SK-N-SH (cell line): ENCODE data around the gene TSSC4. TPM values are rescaled to one million over a fixed set of nuclear protein-coding genes. Genes with fewer than 3 reads are reported as not detected.

ENCODE experiments used
- CTCF ChIA-PET: fragments of 300-600, 350-600 bp; formaldehyde crosslinking; extraction: SDS; loops from one replicate; lab custom pipeline; 2021; lab: Yijun Ruan, JAX
- POLR2A ChIA-PET: fragments of 350-600 bp; sonication (Branson Sonifier 250); formaldehyde crosslinking; extraction: SDS; loops from one replicate; lab custom pipeline; 2020; ENCODE audit warnings: antibody characterized with exemption, inconsistent platforms; lab: Yijun Ruan, JAX
- DNase-seq: peaks from one replicate; pipeline ENCODE4 v3.0.0; 2012
- H2AFZ ChIP-seq: fragments of 200-600 bp; sonication (generic); 2 replicates; pipeline ENCODE4 v1.8.1; 2016; ENCODE audit warnings: antibody characterized with exemption, mild to moderate bottlenecking, low read depth
- H3F3A ChIP-seq: fragments of 200-600 bp; sonication (generic); replicated peaks from 2 replicates; pipeline ENCODE3; 2016; ENCODE audit warnings: antibody characterized with exemption, mild to moderate bottlenecking; ENCODE audit not compliant: insufficient read depth
- H3K27ac ChIP-seq, 2 experiments: fragments of 200-500 bp in 1 of 2; fragments of 200-600 bp in 1 of 2; sonication (Bioruptor generic) in 1 of 2; sonication (generic), shearing (Covaris generic) in 1 of 2; 2 replicates each; pipeline versions ENCODE4 v1.5.1 to v1.6.1; 2014 to 2016; ENCODE audit warnings: low read depth in 2 of 2, inconsistent platforms in 1 of 2, low read length in 1 of 2, mild to moderate bottlenecking in 1 of 2, mixed read lengths in 1 of 2
- H3K27me3 ChIP-seq: fragments of 200-600 bp; sonication (generic), shearing (Covaris generic); 2 replicates; pipeline ENCODE4 v1.6.1; 2016; ENCODE audit warnings: mixed run types; ENCODE audit not compliant: insufficient read depth
- H3K36me3 ChIP-seq, 2 experiments: fragments of 200-500 bp in 1 of 2; fragments of 200-600 bp in 1 of 2; sonication (Bioruptor generic) in 1 of 2; sonication (generic) in 1 of 2; replicated peaks in 1 of 2; 2 replicates each; pipeline versions ENCODE3 to v1.5.1; 2014 to 2016; ENCODE audit warnings: low read length in 1 of 2, mild to moderate bottlenecking in 1 of 2; ENCODE audit not compliant: insufficient read depth in 2 of 2, control insufficient read depth in 1 of 2
- H3K4me1 ChIP-seq, 2 experiments: fragments of 200-500 bp in 1 of 2; fragments of 200-600 bp in 1 of 2; sonication (Bioruptor generic) in 1 of 2; sonication (generic), shearing (Covaris generic) in 1 of 2; 2 replicates each; pipeline versions ENCODE4 v1.5.1 to v1.6.1; 2014 to 2016; ENCODE audit warnings: low read depth in 1 of 2, low read length in 1 of 2, mixed run types in 1 of 2; ENCODE audit not compliant: insufficient read depth in 2 of 2, control insufficient read depth in 1 of 2
- H3K4me2 ChIP-seq: fragments of 200-600 bp; sonication (generic), shearing (Covaris generic); 2 replicates; pipeline ENCODE4 v1.6.1; 2017; ENCODE audit warnings: mixed run types
- H3K4me3 ChIP-seq, 2 experiments: fragments of 200-500 bp in 1 of 2; fragments of 200-600 bp in 1 of 2; sonication (Bioruptor generic) in 1 of 2; sonication (generic), shearing (Covaris generic) in 1 of 2; 2 replicates each; pipeline versions ENCODE4 v1.5.1 to v1.8.1; 2014 to 2016; ENCODE audit warnings: low read depth in 2 of 2, inconsistent platforms in 1 of 2, low read length in 1 of 2, mild to moderate bottlenecking in 1 of 2, mixed read lengths in 1 of 2, moderate library complexity in 1 of 2
- H3K79me2 ChIP-seq: fragments of 200-600 bp; sonication (generic); 2 replicates; pipeline ENCODE4 v1.8.1; 2017; ENCODE audit warnings: mild to moderate bottlenecking; ENCODE audit not compliant: insufficient read depth
- H3K9ac ChIP-seq: fragments of 200-600 bp; sonication (generic); 2 replicates; pipeline ENCODE4 v1.6.1; 2017; ENCODE audit warnings: mixed run types
- H3K9me2 ChIP-seq: fragments of 200-600 bp; sonication (generic); 2 replicates; pipeline ENCODE4 v1.6.1; 2017; ENCODE audit warnings: mixed run types
- H3K9me3 ChIP-seq: fragments of 200-600 bp; sonication (generic); 2 replicates; pipeline ENCODE4 v1.6.1; 2017; ENCODE audit warnings: mixed run types, mild to moderate bottlenecking, moderate library complexity
- H4K20me1 ChIP-seq: fragments of 200-600 bp; sonication (generic); 2 replicates; pipeline ENCODE4 v1.6.1; 2017; ENCODE audit warnings: mild to moderate bottlenecking, mixed run types; ENCODE audit not compliant: insufficient read depth
- EP300 ChIP-seq, 2 experiments: IDR thresholded peaks; 2 replicates each; pipeline versions ENCODE4 v1.4.0 to v1.6.1; 2012; ENCODE audit warnings: borderline replicate concordance in 1 of 2, low read depth in 1 of 2, low read length in 1 of 2
- EZH2phosphoT487 ChIP-seq: fragments of 200-600 bp; sonication (generic); IDR thresholded peaks from 2 replicates; pipeline ENCODE4 v1.6.1; 2017; ENCODE audit warnings: low read depth, mixed run types, mild to moderate bottlenecking, antibody characterized with exemption, moderate library complexity, borderline replicate concordance
- FOSL2 ChIP-seq: IDR thresholded peaks from 2 replicates; pipeline ENCODE4 v1.4.0; 2012; ENCODE audit warnings: low read depth, mild to moderate bottlenecking, moderate library complexity, borderline replicate concordance
- FOXM1 ChIP-seq: IDR thresholded peaks from 2 replicates; pipeline ENCODE4 v1.4.0; 2012; ENCODE audit warnings: low read depth, mild to moderate bottlenecking
- GATA2 ChIP-seq: sonication (generic); formaldehyde crosslinking; IDR thresholded peaks from 2 replicates; pipeline ENCODE4 v1.5.0; 2020; ENCODE audit warnings: mild to moderate bottlenecking, missing genetic modification reagents
- JUND ChIP-seq: IDR thresholded peaks from 2 replicates; pipeline ENCODE4 v1.4.0; 2012
- MXI1 ChIP-seq: IDR thresholded peaks from 2 replicates; pipeline ENCODE4 v1.6.1; 2012; ENCODE audit warnings: mild to moderate bottlenecking, low read depth, low read length, improper control_type of control experiment
- NFIC ChIP-seq: IDR thresholded peaks from 2 replicates; pipeline ENCODE4 v1.4.0; 2012; ENCODE audit warnings: borderline replicate concordance
- NRF1 ChIP-seq: IDR thresholded peaks from 2 replicates; pipeline ENCODE4 v1.6.1; 2012; ENCODE audit warnings: low read depth, mild to moderate bottlenecking, low read length
- SIN3A ChIP-seq: IDR thresholded peaks from 2 replicates; pipeline ENCODE4 v1.6.1; 2012; ENCODE audit warnings: low read depth, mild to moderate bottlenecking, low read length, moderate library complexity, borderline replicate concordance
- SMC3 ChIP-seq: IDR thresholded peaks from 2 replicates; pipeline ENCODE4 v1.6.1; 2012; ENCODE audit warnings: low read depth, low read length, improper control_type of control experiment
- TEAD4 ChIP-seq: IDR thresholded peaks from 2 replicates; pipeline ENCODE4 v1.4.0; 2012; ENCODE audit warnings: mild to moderate bottlenecking, borderline replicate concordance; ENCODE audit not compliant: insufficient read depth
- WGBS: methylation state at CpG from one replicate; pipeline ENCODE4 v1.1.6; 2017; ENCODE audit warnings: low lambda C conversion rate; 5-methylcytosine and 5-hydroxymethylcytosine counted together
- polyA plus RNA-seq, 3 experiments: library from polyadenylated mRNA; depleted of rRNA; stranded (reverse); fragments of >200 nt; gene quantifications; 2 replicates each; pipeline ENCODE4 v1.2.3, GENCODE V29; 2012
- TF ChIP-seq, protein P1 (sequence below): IDR thresholded peaks from 2 replicates; pipeline ENCODE4; 2012
- TF ChIP-seq, protein P2 (sequence below): fragments of 150-350 bp; IDR thresholded peaks from 2 replicates; pipeline ENCODE4 v1.6.1; 2017; ENCODE audit warnings: antibody characterized with exemption, low read length, low read depth, borderline replicate concordance
- TF ChIP-seq, protein P3 (sequence below): IDR thresholded peaks from 2 replicates; pipeline ENCODE4 v1.6.1; 2012; ENCODE audit warnings: mild to moderate bottlenecking, low read depth, low read length, moderate library complexity
- TF ChIP-seq, protein P4 (sequence below): fragments of 200-600 bp; sonication (generic); IDR thresholded peaks from 2 replicates; pipeline ENCODE4 v1.6.1; 2017; ENCODE audit warnings: antibody characterized with exemption, mild to moderate bottlenecking, moderate library complexity

The TSSC4 gene
- polyA plus RNA-seq, 1 of the 3 experiments (the other 2 are of a cell fraction), result 45.1 TPM

DNA sequence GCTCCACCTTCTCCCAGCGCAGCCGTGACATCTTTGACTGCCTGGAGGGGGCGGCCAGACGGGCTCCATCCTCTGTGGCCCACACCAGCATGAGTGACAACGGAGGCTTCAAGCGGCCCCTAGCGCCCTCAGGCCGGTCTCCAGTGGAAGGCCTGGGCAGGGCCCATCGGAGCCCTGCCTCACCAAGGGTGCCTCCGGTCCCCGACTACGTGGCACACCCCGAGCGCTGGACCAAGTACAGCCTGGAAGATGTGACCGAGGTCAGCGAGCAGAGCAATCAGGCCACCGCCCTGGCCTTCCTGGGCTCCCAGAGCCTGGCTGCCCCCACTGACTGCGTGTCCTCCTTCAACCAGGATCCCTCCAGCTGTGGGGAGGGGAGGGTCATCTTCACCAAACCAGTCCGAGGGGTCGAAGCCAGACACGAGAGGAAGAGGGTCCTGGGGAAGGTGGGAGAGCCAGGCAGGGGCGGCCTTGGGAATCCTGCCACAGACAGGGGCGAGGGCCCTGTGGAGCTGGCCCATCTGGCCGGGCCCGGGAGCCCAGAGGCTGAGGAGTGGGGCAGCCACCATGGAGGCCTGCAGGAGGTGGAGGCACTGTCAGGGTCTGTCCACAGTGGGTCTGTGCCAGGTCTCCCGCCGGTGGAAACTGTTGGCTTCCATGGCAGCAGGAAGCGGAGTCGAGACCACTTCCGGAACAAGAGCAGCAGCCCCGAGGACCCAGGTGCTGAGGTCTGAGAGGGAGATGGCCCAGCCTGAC lies 2.5 kb downstream of the TSSC4 start:
- no peaks in the 10 kb centered on the region for H4K20me1 ChIP-seq
- POLR2A ChIA-PET, result interaction anchor here (0.7 kb wide), 1 partner anchor 96 kb away, joined by 3 read pairs; no protein-coding TSS in a partner anchor
- H3F3A ChIP-seq, result peaks cover 10% of the 10 kb centered on the region
- H2AFZ ChIP-seq, result no peak overlapping the region
- peaks cover 10 to 23% of the 10 kb centered on the region in 2 experiments; a peak in 2 of 4 replicates for H3K4me1 ChIP-seq
- no peak overlapping the region for H3K4me2 ChIP-seq
- peaks cover 30% of the 10 kb centered on the region for H3K79me2 ChIP-seq
- no peak overlapping the region for H3K27ac ChIP-seq
- no peaks in the 10 kb centered on the region for H3K9me3 ChIP-seq
- DNase-seq, result no peak
- peaks cover 3 to 24% of the 10 kb centered on the region in 2 experiments for H3K36me3 ChIP-seq
- H3K27me3 ChIP-seq, result no peaks in the 10 kb centered on the region
- H3K9ac ChIP-seq, result no peak overlapping the region
- CTCF ChIA-PET, result interaction anchor here (0.5 to 9.9 kb wide), 6 partner anchors 10 to 208 kb away, joined by 3 to 166 read pairs (median 6); no protein-coding TSS in a partner anchor
- no peak overlapping the region for H3K4me3 ChIP-seq
- WGBS, result 96% methylated on average over 5 of the region's 31 CpGs
- TF ChIP-seq NRF1, result no peak
- H3K9me2 ChIP-seq, result no peaks in the 10 kb centered on the region

DNA sequence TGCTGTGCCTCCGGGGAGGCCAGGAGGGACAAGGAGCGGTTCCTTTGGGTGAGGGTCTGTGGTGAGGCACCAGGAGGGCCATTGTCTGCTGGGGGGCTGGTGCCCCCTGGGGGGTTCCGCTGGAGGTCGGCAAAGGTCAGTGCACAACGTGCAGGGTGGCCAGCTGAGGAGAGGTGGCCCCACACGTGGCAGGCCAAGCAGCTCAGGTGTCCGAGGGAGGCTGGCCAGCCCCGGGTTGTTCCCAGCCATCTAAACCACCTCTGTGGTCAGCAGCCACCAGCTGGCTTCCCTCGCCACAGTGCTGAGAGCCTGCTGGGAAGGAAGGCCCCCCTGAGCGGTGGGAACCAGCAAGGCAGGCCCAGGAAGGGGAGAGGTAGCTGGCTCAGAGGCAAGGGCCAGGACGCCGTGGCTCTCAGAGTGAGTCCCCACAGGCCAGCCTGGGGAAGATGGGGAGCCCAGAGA lies 4.2 kb downstream of the TSSC4 start:
- H3K9me3 ChIP-seq, result no peaks in the 10 kb centered on the region
- no peak for DNase-seq
- no peak overlapping the region for H3K27ac ChIP-seq
- H3K27me3 ChIP-seq, result no peaks in the 10 kb centered on the region
- no peak overlapping the region for H3K4me2 ChIP-seq
- H3K79me2 ChIP-seq, result peaks cover 22% of the 10 kb centered on the region
- H3K36me3 ChIP-seq, result peaks cover 0 to 24% of the 10 kb centered on the region in 2 experiments
- H4K20me1 ChIP-seq, result no peaks in the 10 kb centered on the region
- H3K4me1 ChIP-seq, result peaks cover 6 to 11% of the 10 kb centered on the region in 2 experiments; a peak in 2 of 4 replicates
- ChIA-PET POLR2A (interaction anchor here (1.0 to 1.7 kb wide), 2 partner anchors 8 to 15 kb away, joined by 3 to 6 read pairs; no protein-coding TSS in a partner anchor), CTCF (interaction anchor here (4.6 to 9.9 kb wide), 2 partner anchors 15 to 127 kb away, joined by 21 to 166 read pairs; no protein-coding TSS in a partner anchor)
- H2AFZ ChIP-seq, result no peak overlapping the region
- H3K9ac ChIP-seq, result no peak overlapping the region
- H3F3A ChIP-seq, result peaks cover 3% of the 10 kb centered on the region
- WGBS, result 91% methylated on average over 4 of the region's 12 CpGs
- no peak overlapping the region for H3K4me3 ChIP-seq
- TF ChIP-seq, protein P1, sequence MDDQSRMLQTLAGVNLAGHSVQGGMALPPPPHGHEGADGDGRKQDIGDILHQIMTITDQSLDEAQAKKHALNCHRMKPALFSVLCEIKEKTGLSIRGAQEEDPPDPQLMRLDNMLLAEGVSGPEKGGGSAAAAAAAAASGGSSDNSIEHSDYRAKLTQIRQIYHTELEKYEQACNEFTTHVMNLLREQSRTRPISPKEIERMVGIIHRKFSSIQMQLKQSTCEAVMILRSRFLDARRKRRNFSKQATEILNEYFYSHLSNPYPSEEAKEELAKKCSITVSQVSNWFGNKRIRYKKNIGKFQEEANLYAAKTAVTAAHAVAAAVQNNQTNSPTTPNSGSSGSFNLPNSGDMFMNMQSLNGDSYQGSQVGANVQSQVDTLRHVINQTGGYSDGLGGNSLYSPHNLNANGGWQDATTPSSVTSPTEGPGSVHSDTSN, result no peak
- no peak for TF ChIP-seq NFIC
- TF ChIP-seq FOSL2, result no peak
- TF ChIP-seq, protein P2, sequence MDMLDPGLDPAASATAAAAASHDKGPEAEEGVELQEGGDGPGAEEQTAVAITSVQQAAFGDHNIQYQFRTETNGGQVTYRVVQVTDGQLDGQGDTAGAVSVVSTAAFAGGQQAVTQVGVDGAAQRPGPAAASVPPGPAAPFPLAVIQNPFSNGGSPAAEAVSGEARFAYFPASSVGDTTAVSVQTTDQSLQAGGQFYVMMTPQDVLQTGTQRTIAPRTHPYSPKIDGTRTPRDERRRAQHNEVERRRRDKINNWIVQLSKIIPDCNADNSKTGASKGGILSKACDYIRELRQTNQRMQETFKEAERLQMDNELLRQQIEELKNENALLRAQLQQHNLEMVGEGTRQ, result no peak
- no peak for TF ChIP-seq MXI1
- no peak for TF ChIP-seq GATA2 (CRISPR knock-in tag)
- TF ChIP-seq, protein P3, sequence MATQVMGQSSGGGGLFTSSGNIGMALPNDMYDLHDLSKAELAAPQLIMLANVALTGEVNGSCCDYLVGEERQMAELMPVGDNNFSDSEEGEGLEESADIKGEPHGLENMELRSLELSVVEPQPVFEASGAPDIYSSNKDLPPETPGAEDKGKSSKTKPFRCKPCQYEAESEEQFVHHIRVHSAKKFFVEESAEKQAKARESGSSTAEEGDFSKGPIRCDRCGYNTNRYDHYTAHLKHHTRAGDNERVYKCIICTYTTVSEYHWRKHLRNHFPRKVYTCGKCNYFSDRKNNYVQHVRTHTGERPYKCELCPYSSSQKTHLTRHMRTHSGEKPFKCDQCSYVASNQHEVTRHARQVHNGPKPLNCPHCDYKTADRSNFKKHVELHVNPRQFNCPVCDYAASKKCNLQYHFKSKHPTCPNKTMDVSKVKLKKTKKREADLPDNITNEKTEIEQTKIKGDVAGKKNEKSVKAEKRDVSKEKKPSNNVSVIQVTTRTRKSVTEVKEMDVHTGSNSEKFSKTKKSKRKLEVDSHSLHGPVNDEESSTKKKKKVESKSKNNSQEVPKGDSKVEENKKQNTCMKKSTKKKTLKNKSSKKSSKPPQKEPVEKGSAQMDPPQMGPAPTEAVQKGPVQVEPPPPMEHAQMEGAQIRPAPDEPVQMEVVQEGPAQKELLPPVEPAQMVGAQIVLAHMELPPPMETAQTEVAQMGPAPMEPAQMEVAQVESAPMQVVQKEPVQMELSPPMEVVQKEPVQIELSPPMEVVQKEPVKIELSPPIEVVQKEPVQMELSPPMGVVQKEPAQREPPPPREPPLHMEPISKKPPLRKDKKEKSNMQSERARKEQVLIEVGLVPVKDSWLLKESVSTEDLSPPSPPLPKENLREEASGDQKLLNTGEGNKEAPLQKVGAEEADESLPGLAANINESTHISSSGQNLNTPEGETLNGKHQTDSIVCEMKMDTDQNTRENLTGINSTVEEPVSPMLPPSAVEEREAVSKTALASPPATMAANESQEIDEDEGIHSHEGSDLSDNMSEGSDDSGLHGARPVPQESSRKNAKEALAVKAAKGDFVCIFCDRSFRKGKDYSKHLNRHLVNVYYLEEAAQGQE, result no peak
- TF ChIP-seq FOXM1, result no peak
- TF ChIP-seq EP300 (IDR thresholded peaks at IDR 0.05; ENCODE audit: borderline replicate concordance in 1 of 2, low read depth in 1 of 2, low read length in 1 of 2), result no peak
- TF ChIP-seq JUND, result no peak
- no peak for TF ChIP-seq EZH2phosphoT487
- TF ChIP-seq NRF1, result no peak
- TF ChIP-seq SMC3, result no peak
- TF ChIP-seq, protein P4, sequence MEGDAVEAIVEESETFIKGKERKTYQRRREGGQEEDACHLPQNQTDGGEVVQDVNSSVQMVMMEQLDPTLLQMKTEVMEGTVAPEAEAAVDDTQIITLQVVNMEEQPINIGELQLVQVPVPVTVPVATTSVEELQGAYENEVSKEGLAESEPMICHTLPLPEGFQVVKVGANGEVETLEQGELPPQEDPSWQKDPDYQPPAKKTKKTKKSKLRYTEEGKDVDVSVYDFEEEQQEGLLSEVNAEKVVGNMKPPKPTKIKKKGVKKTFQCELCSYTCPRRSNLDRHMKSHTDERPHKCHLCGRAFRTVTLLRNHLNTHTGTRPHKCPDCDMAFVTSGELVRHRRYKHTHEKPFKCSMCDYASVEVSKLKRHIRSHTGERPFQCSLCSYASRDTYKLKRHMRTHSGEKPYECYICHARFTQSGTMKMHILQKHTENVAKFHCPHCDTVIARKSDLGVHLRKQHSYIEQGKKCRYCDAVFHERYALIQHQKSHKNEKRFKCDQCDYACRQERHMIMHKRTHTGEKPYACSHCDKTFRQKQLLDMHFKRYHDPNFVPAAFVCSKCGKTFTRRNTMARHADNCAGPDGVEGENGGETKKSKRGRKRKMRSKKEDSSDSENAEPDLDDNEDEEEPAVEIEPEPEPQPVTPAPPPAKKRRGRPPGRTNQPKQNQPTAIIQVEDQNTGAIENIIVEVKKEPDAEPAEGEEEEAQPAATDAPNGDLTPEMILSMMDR, result no peak
- TF ChIP-seq TEAD4, result no peak
- no peak for TF ChIP-seq SIN3A
- no peaks in the 10 kb centered on the region for H3K9me2 ChIP-seq
